IgD-negative memory B cell (primary cell): Measurements from ENCODE around the gene POLL. TPM values are rescaled to one million over a fixed set of nuclear protein-coding genes. Genes with fewer than 3 reads are reported as not detected.
"Not testable (repeated sequence)": the region's sequence is repeated elsewhere in the genome, so short reads cannot be mapped to it uniquely, and the experiment has no call there.

Experiments
- H3K27ac Mint-ChIP-seq, 3 donors: one replicate each; pipeline ENCODE4 v1.8.0; 2020 to 2022; ENCODE audit warnings: mild to moderate bottlenecking in 3 of 3, mixed read lengths in 3 of 3, moderate library complexity in 1 of 3
- H3K27me3 Mint-ChIP-seq: one replicate; pipeline ENCODE4 v1.8.0; 2021; ENCODE audit warnings: mixed read lengths
- H3K36me3 Mint-ChIP-seq: one replicate; pipeline ENCODE4 v1.8.0; 2020; ENCODE audit warnings: mild to moderate bottlenecking, mixed read lengths
- H3K4me1 Mint-ChIP-seq, 3 donors: one replicate each; pipeline ENCODE4 v1.8.0; 2020 to 2022; ENCODE audit warnings: mixed read lengths in 3 of 3, mild to moderate bottlenecking in 1 of 3
- H3K4me3 Mint-ChIP-seq, 4 donors: one replicate each; pipeline ENCODE4 v1.8.0; 2020 to 2022; ENCODE audit warnings: mild to moderate bottlenecking in 4 of 4, mixed read lengths in 4 of 4, moderate library complexity in 3 of 4
- H3K9me3 Mint-ChIP-seq, 3 donors: one replicate each; pipeline ENCODE4 v1.8.0; 2020 to 2021; ENCODE audit warnings: mixed read lengths in 3 of 3, mild to moderate bottlenecking in 1 of 3
- polyA plus RNA-seq: library from polyadenylated mRNA; unstranded; fragments of 300-500 nt; fragmentation: Illumina TruSeq; gene quantifications from one replicate; pipeline ENCODE4 v1.2.3, GENCODE V29; 2021

POLL gene
- polyA plus RNA-seq = 16.5 TPM

DNA sequence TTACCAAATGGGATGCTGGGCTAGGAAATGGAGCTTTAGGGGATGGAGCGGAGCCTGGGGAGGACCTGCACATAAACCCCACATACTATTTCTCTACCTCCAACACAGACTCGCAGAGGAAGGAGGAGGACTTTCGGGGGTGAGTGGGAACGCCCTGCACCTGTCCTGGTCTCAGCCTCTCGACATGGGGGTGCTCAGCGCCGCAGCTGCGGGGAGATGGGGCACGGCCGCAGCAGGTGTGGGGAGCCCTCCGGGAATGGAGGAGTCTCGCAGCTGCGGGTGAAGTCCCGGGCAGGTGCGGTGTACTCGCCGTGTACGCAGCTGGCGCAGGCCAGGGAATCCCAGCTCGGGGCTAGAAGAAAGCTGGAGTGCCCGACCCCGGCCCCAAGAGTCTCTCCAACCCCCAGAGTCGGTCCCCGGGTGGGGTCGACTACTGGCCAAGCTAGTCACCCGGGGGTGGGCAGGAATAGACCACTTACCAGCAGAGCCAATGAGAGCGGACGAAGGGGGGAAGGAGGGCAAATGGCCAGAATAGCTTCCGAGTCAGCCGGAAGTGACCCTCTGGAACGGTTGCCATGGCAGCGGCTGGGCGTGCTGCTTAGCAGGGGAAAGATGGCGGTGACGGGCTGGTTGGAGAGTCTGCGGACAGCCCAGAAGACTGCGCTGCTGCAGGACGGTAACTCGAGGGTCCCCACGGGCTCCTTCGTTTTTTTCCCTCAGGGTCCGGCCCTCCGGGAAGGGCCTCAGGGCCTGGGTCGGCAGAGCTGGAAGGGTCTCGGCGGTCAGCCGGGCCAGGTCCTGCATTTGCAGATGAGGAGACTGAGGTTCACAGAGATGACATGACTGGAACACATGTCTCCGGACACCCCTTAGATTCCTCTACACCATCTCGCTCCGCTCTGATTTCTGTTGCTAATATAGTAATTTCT lies at the start of gene POLL, which contains the start of gene DPCD:
TSS of gene POLL (minus strand) at position 533 of the 929 bp plus-strand sequence. CDS start 897 bp downstream, outside the sequence.
TSS of gene DPCD (plus strand) at position 597 of the 929 bp plus-strand sequence. CDS start at position 613, 16 bp downstream.
- no peaks in the 10 kb centered on the region for H3K9me3 Mint-ChIP-seq

DNA sequence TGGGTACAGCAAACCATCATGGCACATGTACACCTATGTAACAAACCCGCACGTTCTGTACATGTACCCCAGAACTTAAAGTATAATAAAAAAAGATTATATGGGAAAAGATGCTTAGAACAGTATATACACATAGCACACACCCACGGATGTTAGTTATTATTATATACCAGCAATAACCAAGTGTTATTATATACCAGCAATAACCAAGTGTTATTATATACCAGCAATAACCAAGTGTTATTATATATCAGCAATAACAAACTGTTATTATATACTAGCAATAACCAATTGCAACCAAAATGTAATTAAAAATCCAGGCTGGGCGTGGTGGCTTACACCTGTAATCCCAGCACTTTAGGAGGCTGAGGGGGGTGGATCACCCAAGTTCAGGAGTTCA lies 45.5 kb upstream of the POLL start:
- not testable (repeated sequence) for H3K4me3 Mint-ChIP-seq, H3K27ac Mint-ChIP-seq, H3K36me3 Mint-ChIP-seq, H3K27me3 Mint-ChIP-seq, H3K4me1 Mint-ChIP-seq, H3K9me3 Mint-ChIP-seq

More for the DNA sequence above, at the start of gene POLL, which contains the start of gene DPCD:
- H3K27me3 Mint-ChIP-seq = no peaks in the 10 kb centered on the region
- H3K36me3 Mint-ChIP-seq = no peaks in the 10 kb centered on the region
- H3K4me1 Mint-ChIP-seq = peaks cover 9 to 17% (median 11%) of the 10 kb centered on the region in 3 donors
- H3K4me3 Mint-ChIP-seq = peak within 1 kb of the TSS; percentile 91 to 98 (median 96)
- peak within 1 kb of the TSS; percentile 76 to 87 (median 80) for H3K27ac Mint-ChIP-seq

DNA sequence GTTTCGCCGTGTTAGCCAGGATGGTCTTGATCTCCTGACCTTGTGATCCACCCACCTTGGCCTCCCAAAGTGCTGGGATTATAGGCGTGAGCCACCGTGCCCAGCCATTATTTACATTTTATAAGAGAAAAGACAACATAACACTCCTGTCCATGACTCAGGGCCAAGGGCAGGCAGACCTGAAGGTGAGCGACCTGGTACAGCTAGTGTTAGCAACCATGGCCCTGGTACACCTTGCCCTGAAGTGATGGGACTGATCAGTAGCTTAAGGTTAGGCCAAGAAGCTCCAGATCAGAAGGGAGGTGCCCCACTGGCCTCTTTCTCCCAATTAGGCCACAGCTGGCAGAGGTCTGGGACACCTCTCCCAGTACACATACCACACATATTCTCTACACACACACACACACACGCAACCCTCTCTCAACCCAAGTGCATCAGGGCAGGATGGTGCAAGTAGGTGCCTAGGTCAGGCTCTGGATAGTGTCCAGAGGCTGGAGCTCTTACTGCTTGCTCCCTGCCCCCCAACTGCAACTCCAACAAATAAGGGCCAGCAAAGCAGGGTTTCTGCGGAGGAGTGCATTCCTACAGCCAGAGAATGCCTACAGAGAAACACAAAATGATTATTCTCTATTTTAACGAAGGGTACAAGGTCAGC lies 43.9 kb upstream of the POLL start:
- H3K4me3 Mint-ChIP-seq = no peak overlapping the region
- H3K27me3 Mint-ChIP-seq = no peaks in the 10 kb centered on the region
- H3K27ac Mint-ChIP-seq = peak overlapping the region in 1 of 3 donors; percentile 5
- peaks cover 0 to 7% (median 2%) of the 10 kb centered on the region in 3 donors for H3K4me1 Mint-ChIP-seq
- no peaks in the 10 kb centered on the region for H3K9me3 Mint-ChIP-seq
- peaks cover 5% of the 10 kb centered on the region for H3K36me3 Mint-ChIP-seq

DNA sequence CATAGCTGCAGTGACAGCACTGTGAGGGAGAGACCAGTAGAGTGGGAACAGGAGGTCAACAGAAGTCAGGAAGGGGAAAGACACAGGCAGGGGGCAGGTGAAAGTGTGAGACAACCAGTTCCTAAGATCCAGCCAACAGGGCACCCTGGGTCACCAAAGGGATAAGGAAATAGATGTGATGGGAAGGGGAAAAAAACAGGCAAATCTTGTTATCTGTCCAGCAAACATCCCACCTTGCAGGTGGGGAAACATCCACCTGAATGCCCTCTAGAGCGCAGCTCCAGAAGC lies 42.5 kb upstream of the POLL start:
- peaks cover 3% of the 10 kb centered on the region for H3K36me3 Mint-ChIP-seq
- H3K4me1 Mint-ChIP-seq = peaks cover 2 to 9% (median 2%) of the 10 kb centered on the region in 3 donors
- no peaks in the 10 kb centered on the region for H3K9me3 Mint-ChIP-seq
- H3K27ac Mint-ChIP-seq = no peak overlapping the region
- no peak overlapping the region for H3K4me3 Mint-ChIP-seq
- no peaks in the 10 kb centered on the region for H3K27me3 Mint-ChIP-seq

DNA sequence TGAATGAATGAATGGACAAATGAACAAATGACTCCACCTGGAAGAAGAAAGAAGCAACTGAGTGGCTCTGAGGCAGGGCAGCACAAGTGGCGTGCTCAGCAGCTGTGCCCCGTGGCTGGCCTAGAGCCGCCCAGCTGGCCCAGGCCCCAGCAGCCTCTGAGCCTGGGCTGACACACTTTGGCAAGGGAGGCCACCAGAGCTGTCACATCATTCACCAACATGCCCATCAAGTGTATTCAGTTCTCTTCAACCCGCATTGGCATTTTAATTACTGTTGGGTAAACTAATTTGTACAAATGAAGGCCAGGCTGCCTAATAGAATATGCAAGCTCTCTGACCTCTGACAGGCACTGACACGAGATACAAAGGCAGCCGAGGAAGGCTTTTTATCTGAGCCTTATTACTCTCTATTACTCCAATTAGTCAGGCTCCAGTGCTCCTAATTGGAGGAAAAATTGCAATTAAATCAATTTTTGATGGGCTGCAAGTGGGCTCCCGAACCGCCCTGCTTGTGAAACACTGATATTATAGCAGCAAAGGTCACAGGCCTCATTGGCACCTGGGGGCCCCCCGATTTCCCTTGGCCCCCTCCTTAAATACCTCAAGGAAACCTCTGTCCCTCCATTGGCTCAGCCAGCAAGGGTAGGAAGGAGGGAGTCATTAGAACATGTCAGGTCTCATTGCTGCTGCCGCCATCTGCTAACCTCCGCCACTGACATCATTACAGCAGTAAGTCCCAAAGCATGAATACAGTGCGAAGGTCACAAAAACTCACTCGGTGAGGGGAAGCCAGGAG lies 42.0 kb upstream of the POLL start:
- Mint-ChIP-seq H3K27ac (peak overlapping the region in 1 of 3 donors; percentile 14), H3K27me3 (no peaks in the 10 kb centered on the region), H3K9me3 (no peaks in the 10 kb centered on the region), H3K36me3 (peaks cover 3% of the 10 kb centered on the region), H3K4me1 (peaks cover 3 to 12% (median 8%) of the 10 kb centered on the region in 3 donors), H3K4me3 (no peak overlapping the region)

DNA sequence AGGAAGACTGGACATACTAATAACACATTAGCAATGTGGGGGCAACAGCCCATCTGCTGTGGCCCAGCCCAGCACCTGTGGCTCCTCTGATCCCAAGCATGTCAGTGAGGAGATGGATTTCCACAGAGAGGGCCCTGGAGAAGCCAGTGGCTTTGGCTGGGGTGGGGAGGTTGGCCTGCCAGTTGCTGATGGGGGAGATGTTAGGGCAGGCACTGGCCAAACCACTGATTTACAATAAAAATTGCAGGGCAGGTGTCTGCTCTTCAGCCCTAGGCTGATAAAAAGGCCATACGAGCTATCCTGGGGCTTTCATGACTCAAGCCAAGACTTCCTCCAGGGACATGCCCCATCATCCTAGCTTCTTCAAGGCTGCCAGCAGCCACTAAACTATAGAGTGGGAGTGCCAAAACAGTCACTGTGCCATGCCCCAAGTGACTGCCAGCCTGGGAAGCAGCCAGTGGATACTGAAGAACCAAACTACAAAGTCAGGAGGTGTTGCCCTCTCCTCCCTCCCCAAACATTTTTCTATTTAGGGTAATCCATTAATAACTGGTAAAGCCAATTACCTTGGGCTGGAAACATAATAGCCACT lies 37.9 kb upstream of the POLL start:
- peaks cover 14% of the 10 kb centered on the region for H3K36me3 Mint-ChIP-seq
- H3K27ac Mint-ChIP-seq = no peak overlapping the region
- no peaks in the 10 kb centered on the region for H3K27me3 Mint-ChIP-seq
- H3K4me3 Mint-ChIP-seq = no peak overlapping the region
- H3K4me1 Mint-ChIP-seq = peaks cover 7 to 19% (median 13%) of the 10 kb centered on the region in 3 donors
- H3K9me3 Mint-ChIP-seq = peaks cover 0 to 2% (median 0%) of the 10 kb centered on the region in 3 donors

DNA sequence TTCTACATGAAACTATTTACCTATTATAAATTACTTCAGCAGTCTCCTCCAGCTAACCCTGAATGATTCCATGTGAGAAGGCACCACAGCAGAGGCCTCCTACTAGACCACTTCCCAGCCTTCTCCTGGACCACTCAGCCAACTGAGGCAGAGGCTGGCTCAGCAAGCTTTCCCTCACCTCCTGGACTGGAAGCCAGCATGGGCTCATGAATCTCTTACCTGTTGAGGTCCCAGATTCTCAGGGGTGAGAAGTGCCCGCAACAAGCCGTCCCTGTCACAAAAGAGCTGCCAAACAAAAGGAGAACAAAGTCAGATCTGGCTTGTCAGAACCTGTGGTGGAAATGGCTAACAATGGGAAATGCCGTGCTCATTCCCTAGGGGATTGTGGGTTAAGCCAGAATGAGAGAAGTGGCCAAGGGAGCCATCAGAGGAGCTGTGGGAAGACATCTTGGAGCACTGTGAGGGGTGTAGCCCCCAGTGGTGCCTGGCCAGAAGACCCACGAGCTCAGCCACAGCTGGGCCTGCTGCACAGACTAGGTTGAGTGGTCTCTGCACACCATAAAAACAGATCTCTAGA lies 36.6 kb upstream of the POLL start:
- Mint-ChIP-seq H3K27ac (no peak overlapping the region), H3K9me3 (peaks cover 0 to 2% (median 0%) of the 10 kb centered on the region in 3 donors), H3K27me3 (no peaks in the 10 kb centered on the region), H3K4me3 (peak overlapping the region in 1 of 4 donors; percentile 18), H3K36me3 (peaks cover 12% of the 10 kb centered on the region), H3K4me1 (peaks cover 7 to 16% (median 16%) of the 10 kb centered on the region in 3 donors)

DNA sequence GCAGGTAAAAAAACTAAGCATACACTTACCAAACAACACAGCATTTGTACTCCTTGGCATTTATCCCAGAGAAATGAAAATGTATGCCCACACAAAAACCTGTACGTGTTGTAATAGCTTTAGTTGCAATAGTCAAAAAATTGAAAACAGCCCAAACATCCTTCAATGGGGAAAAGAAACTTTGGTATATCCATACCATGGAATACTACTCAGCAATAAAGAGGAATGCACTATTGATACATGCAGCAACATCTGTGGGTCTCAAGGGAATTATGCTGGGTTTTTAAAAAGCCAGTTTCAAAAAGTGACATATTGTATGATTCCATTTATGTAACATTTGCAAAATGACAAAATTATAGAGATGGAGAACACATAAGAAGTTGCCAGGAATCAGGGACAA lies 35.5 kb upstream of the POLL start:
- Mint-ChIP-seq H3K36me3 (peaks cover 12% of the 10 kb centered on the region), H3K4me3 (no peak overlapping the region), H3K9me3 (peaks cover 0 to 2% (median 0%) of the 10 kb centered on the region in 3 donors), H3K4me1 (peaks cover 7 to 18% (median 16%) of the 10 kb centered on the region in 3 donors), H3K27ac (no peak overlapping the region), H3K27me3 (no peaks in the 10 kb centered on the region)

DNA sequence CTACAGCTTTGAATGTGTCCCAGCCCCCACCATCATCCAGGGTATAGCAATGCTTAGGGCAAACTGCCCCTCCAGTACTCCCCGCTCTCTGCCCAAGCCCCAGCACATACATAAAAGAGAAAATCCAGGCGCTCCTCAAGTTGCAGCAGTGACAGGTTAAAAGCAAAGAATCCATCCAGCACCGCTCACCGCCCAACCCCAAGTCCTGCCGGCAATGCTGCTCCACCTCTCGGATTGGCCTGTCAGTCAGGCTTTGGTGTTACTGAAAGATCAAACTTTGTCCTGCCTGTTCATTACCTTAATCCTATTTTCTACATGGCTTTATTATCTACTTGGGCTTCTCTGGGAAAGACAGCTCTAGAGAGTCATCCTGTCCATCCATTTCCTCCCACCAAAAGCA lies 31.9 kb upstream of the POLL start:
- H3K27me3 Mint-ChIP-seq = no peaks in the 10 kb centered on the region

DNA sequence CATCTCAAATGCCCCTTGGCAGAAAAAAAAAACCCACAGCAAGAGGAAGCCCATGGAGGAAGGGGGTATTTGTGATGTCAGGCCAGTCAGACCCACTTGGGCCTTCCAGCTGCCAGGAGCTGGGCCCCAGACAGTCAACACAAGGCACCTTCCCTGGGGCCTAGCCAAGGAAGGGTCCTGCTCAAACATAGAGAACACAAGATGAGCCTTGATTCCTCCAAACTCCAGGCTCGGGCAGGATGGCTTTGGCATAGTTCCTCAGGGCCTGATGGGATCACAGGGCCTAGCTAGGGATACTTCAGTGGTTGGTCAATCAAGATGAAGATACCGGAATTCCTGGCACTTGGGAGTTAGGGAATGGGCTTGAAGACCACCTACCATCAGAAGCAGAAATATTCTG lies 30.8 kb upstream of the POLL start:
- peaks cover 5 to 17% (median 10%) of the 10 kb centered on the region in 3 donors for H3K4me1 Mint-ChIP-seq
- H3K27ac Mint-ChIP-seq = no peak overlapping the region
- no peak overlapping the region for H3K4me3 Mint-ChIP-seq
- peaks cover 0 to 2% (median 0%) of the 10 kb centered on the region in 3 donors for H3K9me3 Mint-ChIP-seq
- H3K27me3 Mint-ChIP-seq = no peaks in the 10 kb centered on the region
- H3K36me3 Mint-ChIP-seq = peaks cover 11% of the 10 kb centered on the region

More for the DNA sequence above, 31.9 kb upstream of the POLL start:
- H3K4me3 Mint-ChIP-seq = peak overlapping the region in 1 of 4 donors; percentile 63
- peaks cover 0 to 2% (median 0%) of the 10 kb centered on the region in 3 donors for H3K9me3 Mint-ChIP-seq
- peak overlapping the region in 1 of 3 donors; percentile 89 for H3K27ac Mint-ChIP-seq
- peaks cover 14% of the 10 kb centered on the region for H3K36me3 Mint-ChIP-seq
- H3K4me1 Mint-ChIP-seq = peaks cover 7 to 22% (median 14%) of the 10 kb centered on the region in 3 donors

DNA sequence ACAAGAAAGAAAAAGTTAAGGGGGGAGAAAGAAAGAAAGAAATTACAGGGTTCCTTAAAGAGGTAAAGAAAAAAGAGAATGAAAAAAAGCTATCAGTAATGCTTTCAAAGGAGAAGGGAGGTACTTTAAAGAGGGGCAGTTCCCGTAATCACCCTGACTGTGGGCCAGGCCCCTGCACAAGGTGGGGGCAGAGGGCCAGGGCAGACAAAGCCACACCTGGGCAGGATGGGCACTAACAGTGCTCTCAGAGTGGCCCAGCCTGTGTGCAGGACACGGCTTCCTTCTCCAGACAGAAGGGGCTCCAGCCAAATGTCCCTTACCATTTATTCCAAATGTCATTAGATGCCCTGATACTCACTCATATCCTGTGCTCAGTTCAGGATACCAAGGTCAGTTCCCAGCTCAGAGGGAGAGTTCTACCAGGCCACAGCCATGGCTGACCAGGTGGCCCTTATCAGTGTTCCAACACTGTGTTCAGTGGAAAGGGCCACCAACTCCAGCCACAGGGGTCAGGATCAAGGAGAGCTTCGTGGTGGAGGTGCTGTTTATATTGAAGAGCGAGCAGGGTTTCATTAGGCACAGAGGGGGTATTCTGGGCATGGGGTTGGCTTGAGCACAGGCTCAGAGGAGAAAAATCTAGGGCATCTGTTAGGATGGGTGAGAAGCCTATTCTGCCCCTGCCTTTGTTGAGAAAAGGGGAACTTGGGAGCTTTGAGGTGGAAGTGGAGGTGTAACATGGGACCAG lies 29.9 kb upstream of the POLL start:
- Mint-ChIP-seq H3K27ac (peak overlapping the region; percentile 12 to 94 (median 82)), H3K27me3 (no peaks in the 10 kb centered on the region), H3K4me1 (peaks cover 4 to 17% (median 10%) of the 10 kb centered on the region in 3 donors), H3K4me3 (peak overlapping the region in 2 of 4 donors; percentile 3 to 41), H3K36me3 (peaks cover 7% of the 10 kb centered on the region), H3K9me3 (no peaks in the 10 kb centered on the region)

DNA sequence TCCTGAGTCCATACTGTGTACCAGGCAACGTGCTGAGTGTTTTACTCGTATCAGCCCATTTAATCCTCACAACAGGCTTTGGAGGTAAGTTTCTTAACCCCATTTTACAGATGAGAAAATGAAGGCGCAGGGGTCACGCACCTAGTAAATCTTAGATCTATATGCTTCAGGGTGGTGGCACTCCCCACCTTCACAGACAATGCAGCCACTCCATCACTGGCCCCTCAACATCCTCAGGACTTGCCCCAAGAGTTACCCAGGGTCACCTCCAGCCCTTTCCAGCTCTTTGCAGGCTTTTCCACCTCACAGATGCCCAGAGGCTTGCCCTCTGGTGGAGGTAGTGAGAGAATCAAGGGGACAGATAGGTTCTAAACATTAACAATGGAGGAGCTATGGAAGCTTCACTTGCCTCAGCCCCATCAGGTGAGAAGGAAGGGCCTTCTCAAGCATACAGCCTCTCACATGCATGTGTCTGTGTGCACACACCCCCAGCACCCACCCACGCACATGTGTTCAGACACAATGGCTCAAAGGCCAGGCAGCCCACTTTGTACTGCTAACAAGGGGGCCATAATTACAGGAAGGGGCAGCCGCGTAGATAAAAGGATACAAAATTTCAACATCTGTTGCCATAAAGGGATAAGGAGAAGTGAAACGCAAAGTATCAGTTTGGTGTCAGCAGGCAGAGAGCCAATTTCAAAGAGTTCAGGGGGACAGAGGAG lies 29.2 kb upstream of the POLL start:
- H3K27ac Mint-ChIP-seq = peak overlapping the region; percentile 12 to 94 (median 60)
- peaks cover 7% of the 10 kb centered on the region for H3K36me3 Mint-ChIP-seq
- no peaks in the 10 kb centered on the region for H3K9me3 Mint-ChIP-seq
- H3K4me3 Mint-ChIP-seq = peak overlapping the region in 1 of 4 donors; percentile 3
- peaks cover 4 to 17% (median 8%) of the 10 kb centered on the region in 3 donors for H3K4me1 Mint-ChIP-seq
- no peaks in the 10 kb centered on the region for H3K27me3 Mint-ChIP-seq
